ENCODE data around the gene PTPRT.
"Not testable (repeated sequence)": the region's sequence is repeated elsewhere in the genome, so short reads cannot be mapped to it uniquely, and the experiment has no call there.

PTPRT gene

GRCh38 chr20:42910808-42911207 lies 278.9 kb downstream of the PTPRT start:
- not testable (repeated sequence) for DNase-seq (ENCODE audit: low spot score)

GRCh38 chr20:42907730-42908129 lies 282.0 kb downstream of the PTPRT start:
- no peak for DNase-seq (ENCODE audit: low spot score)

- DNase-seq (ENCODE audit: low spot score), result no peak
Measured at GRCh38 chr20:42906120-42906519, 283.6 kb downstream of the PTPRT start.

GRCh38 chr20:42902509-42902908 lies 287.2 kb downstream of the PTPRT start:
- DNase-seq (ENCODE audit: low spot score), result no peak

GRCh38 chr20:42901689-42902440 lies 287.8 kb downstream of the PTPRT start:
- DNase-seq (ENCODE audit: low spot score), result no peak

GRCh38 chr20:42900764-42901163 lies 288.9 kb downstream of the PTPRT start:
- not testable (repeated sequence) for DNase-seq (ENCODE audit: low spot score)

GRCh38 chr20:42895020-42895419 lies 294.7 kb downstream of the PTPRT start:
- no peak for DNase-seq (ENCODE audit: low spot score)

GRCh38 chr20:42894483-42894882 lies 295.2 kb downstream of the PTPRT start:
- no peak for DNase-seq (ENCODE audit: low spot score)

- DNase-seq (ENCODE audit: low spot score), result no peak
Measured at GRCh38 chr20:42889517-42889916, 300.2 kb downstream of the PTPRT start.

- no peak for DNase-seq (ENCODE audit: low spot score)
Measured at GRCh38 chr20:42887281-42887680, 302.4 kb downstream of the PTPRT start.

GRCh38 chr20:42886801-42887200 lies 302.9 kb downstream of the PTPRT start:
- DNase-seq (ENCODE audit: low spot score), result no peak

- DNase-seq (ENCODE audit: low spot score), result no peak
Measured at GRCh38 chr20:42886046-42886445, 303.7 kb downstream of the PTPRT start.

GRCh38 chr20:42875581-42875980 lies 314.1 kb downstream of the PTPRT start:
- DNase-seq (ENCODE audit: low spot score), result no peak

- DNase-seq (ENCODE audit: low spot score), result no peak
Measured at GRCh38 chr20:42873259-42873658, 316.4 kb downstream of the PTPRT start.

GRCh38 chr20:42864116-42864515 lies 325.6 kb downstream of the PTPRT start:
- no peak for DNase-seq (ENCODE audit: low spot score)

- no peak for DNase-seq (ENCODE audit: low spot score)
Measured at GRCh38 chr20:42862446-42862845, 327.3 kb downstream of the PTPRT start.

GRCh38 chr20:42857446-42857845 lies 332.3 kb downstream of the PTPRT start:
- DNase-seq (ENCODE audit: low spot score), result no peak

GRCh38 chr20:42855896-42856295 lies 333.8 kb downstream of the PTPRT start:
- DNase-seq (ENCODE audit: low spot score), result no peak

- DNase-seq (ENCODE audit: low spot score), result no peak
Measured at GRCh38 chr20:42852691-42853090, 337.0 kb downstream of the PTPRT start.

GRCh38 chr20:42846784-42847490 lies 342.8 kb downstream of the PTPRT start:
- DNase-seq (ENCODE audit: low spot score), result no peak

GRCh38 chr20:42844751-42845150 lies 345.0 kb downstream of the PTPRT start:
- DNase-seq (ENCODE audit: low spot score), result no peak

GRCh38 chr20:42837456-42837855 lies 352.2 kb downstream of the PTPRT start:
- no peak for DNase-seq (ENCODE audit: low spot score)

GRCh38 chr20:42836339-42836738 lies 353.4 kb downstream of the PTPRT start:
- no peak for DNase-seq (ENCODE audit: low spot score)

- DNase-seq (ENCODE audit: low spot score), result no peak
Measured at GRCh38 chr20:42807876-42808275, 381.8 kb downstream of the PTPRT start.

Data from germinal center (tissue), 1 donor.